WTC11 (cell line): Measurements from ENCODE around the gene CBFB.

ENCODE experiments used
- CTCF ChIP-seq: fragments of 200-600 bp; IDR thresholded peaks from 2 replicates; pipeline ENCODE4 v1.8.0; 2022; ENCODE audit warnings: antibody characterized with exemption
- ELF4 ChIP-seq: sonication (generic); formaldehyde crosslinking; IDR thresholded peaks from 2 replicates; pipeline ENCODE4 v1.8.1; 2022; ENCODE audit warnings: low read depth, mild to moderate bottlenecking, moderate library complexity, missing genetic modification reagents
- ETV6 ChIP-seq: sonication (generic); formaldehyde crosslinking; IDR thresholded peaks from 2 replicates; pipeline ENCODE4 v1.8.1; 2022; ENCODE audit warnings: mild to moderate bottlenecking, missing genetic modification reagents
- RELA ChIP-seq: sonication (generic); formaldehyde crosslinking; IDR thresholded peaks from 2 replicates; pipeline ENCODE4 v1.8.1; 2022; ENCODE audit warnings: missing genetic modification reagents, mild to moderate bottlenecking, borderline replicate concordance
- SMAD3 ChIP-seq: sonication (generic); formaldehyde crosslinking; IDR thresholded peaks from 2 replicates; pipeline ENCODE4 v1.8.0; 2022; ENCODE audit warnings: missing genetic modification reagents, mild to moderate bottlenecking, borderline replicate concordance
- TEAD4 ChIP-seq: sonication (generic); formaldehyde crosslinking; IDR thresholded peaks from 2 replicates; pipeline ENCODE4 v1.8.0; 2022; ENCODE audit warnings: mild to moderate bottlenecking, missing genetic modification reagents
- TF ChIP-seq, protein P1 (sequence below): sonication (generic); formaldehyde crosslinking; IDR thresholded peaks from 2 replicates; pipeline ENCODE4 v1.8.1; 2023; ENCODE audit warnings: mild to moderate bottlenecking, missing genetic modification reagents, borderline replicate concordance

DNA sequence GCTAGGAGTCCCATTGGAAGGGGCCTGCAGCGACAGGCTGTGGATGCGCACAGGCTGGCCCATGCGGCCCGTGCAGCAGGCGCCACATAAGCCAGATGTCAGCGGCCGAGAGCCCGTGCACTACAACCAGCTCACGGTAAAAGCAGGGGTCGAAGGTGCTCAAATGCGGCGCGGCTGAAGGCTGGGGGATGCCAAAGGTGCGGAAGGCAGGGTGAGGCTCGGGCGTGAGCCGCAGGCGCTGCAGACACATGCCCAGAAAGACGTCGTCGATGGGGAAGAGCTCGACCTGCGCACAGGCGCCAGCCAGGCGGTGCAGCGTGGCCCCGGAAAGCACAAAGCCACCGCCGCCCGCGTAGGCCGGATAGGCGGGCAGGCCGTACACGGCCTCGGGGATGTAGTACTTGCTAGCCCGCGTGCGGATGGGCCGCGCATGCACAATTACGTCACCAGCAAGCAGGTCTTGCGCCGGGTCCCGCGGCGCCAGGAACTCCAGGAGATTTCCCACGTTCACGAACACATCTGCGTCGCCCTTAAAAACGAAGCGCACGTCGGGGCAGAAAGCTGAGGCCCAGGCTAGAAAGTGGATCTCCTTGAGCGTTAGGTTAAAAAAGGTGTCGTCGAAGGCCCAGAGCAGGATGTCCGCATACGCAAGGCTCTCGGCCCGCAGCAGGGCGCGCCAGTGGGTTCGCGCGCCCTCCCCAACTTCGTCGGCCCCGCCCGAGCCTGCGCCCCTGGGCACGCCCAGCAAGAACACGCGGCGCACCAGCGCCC is 120.5 kb downstream of the CBFB start:
- TF ChIP-seq CTCF = no peak
- peak; percentile 74; the same call in 1 of the 2 replicates for TF ChIP-seq SMAD3 (CRISPR knock-in tag)
- no peak for TF ChIP-seq ETV6 (CRISPR knock-in tag)
- TF ChIP-seq, protein P1, sequence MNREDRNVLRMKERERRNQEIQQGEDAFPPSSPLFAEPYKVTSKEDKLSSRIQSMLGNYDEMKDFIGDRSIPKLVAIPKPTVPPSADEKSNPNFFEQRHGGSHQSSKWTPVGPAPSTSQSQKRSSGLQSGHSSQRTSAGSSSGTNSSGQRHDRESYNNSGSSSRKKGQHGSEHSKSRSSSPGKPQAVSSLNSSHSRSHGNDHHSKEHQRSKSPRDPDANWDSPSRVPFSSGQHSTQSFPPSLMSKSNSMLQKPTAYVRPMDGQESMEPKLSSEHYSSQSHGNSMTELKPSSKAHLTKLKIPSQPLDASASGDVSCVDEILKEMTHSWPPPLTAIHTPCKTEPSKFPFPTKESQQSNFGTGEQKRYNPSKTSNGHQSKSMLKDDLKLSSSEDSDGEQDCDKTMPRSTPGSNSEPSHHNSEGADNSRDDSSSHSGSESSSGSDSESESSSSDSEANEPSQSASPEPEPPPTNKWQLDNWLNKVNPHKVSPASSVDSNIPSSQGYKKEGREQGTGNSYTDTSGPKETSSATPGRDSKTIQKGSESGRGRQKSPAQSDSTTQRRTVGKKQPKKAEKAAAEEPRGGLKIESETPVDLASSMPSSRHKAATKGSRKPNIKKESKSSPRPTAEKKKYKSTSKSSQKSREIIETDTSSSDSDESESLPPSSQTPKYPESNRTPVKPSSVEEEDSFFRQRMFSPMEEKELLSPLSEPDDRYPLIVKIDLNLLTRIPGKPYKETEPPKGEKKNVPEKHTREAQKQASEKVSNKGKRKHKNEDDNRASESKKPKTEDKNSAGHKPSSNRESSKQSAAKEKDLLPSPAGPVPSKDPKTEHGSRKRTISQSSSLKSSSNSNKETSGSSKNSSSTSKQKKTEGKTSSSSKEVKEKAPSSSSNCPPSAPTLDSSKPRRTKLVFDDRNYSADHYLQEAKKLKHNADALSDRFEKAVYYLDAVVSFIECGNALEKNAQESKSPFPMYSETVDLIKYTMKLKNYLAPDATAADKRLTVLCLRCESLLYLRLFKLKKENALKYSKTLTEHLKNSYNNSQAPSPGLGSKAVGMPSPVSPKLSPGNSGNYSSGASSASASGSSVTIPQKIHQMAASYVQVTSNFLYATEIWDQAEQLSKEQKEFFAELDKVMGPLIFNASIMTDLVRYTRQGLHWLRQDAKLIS (CRISPR knock-in tag) = no peak
- TF ChIP-seq TEAD4 = no peak
- no peak for TF ChIP-seq ELF4 (CRISPR knock-in tag)
- peak; percentile 67; the same call in 1 of the 2 replicates for TF ChIP-seq RELA (CRISPR knock-in tag)
